ENCODE measurements around the gene ZNF785.
"Not testable (repeated sequence)": the region's sequence is repeated elsewhere in the genome, so short reads cannot be mapped to it uniquely, and the experiment has no call there.

Gene ZNF785

GRCh38 chr16:30536391-30537024 lies 49.0 kb downstream of the ZNF785 start:
- not testable (repeated sequence) for DNase-seq

GRCh38 chr16:30535777-30536190 lies 49.7 kb downstream of the ZNF785 start:
- DNase-seq = peak; percentile 58

- peak; percentile 43 for DNase-seq
Measured at GRCh38 chr16:30535106-30535776, 50.3 kb downstream of the ZNF785 start.

GRCh38 chr16:30534368-30535105 lies 51.0 kb downstream of the ZNF785 start, which contains the start of gene ZNF747:
TSS of gene ZNF747 (minus strand) at chr16:30534858. CDS start at chr16:30534679, 179 bp downstream.
- peak; percentile 91 for DNase-seq

GRCh38 chr16:30533748-30534367 lies 51.6 kb downstream of the ZNF785 start:
- no peak for DNase-seq

GRCh38 chr16:30533146-30533522 lies 52.4 kb downstream of the ZNF785 start:
- no peak for DNase-seq

- DNase-seq = no peak
Measured at GRCh38 chr16:30532285-30533145, 53.0 kb downstream of the ZNF785 start.

Measured in CD4-positive, alpha-beta T cell treated with Interleukin-4 for 4 hours (primary cell).